ENCODE data around the gene VOPP1. TPM values are rescaled to one million over a fixed set of nuclear protein-coding genes. Genes with fewer than 3 reads are reported as not detected.
"Not testable (repeated sequence)": the region's sequence is repeated elsewhere in the genome, so short reads cannot be mapped to it uniquely, and the experiment has no call there.

Gene VOPP1, protein sequence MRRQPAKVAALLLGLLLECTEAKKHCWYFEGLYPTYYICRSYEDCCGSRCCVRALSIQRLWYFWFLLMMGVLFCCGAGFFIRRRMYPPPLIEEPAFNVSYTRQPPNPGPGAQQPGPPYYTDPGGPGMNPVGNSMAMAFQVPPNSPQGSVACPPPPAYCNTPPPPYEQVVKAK
- 10 to 100 TPM; 21.6 to 31.9 (median 30.5) TPM for total RNA-seq
- 10 to 100 TPM; 16.3 to 45.7 (median 19.5) TPM for polyA plus RNA-seq
- long read RNA-seq, donor 1, transcript VOPP1-201 (5 exons, 2,962 nt) = major isoform, 27 of 41 reads
- long read RNA-seq, donor 1, partial matches to known transcripts = 2 of 41 reads
- long read RNA-seq, donor 1, other reads (novel, unspliced or antisense) = 12 of 41 reads
- long read RNA-seq, donor 2, transcript VOPP1-201 (5 exons, 2,962 nt) = major isoform, 48 of 74 reads
- long read RNA-seq, donor 2, partial matches to known transcripts = 5 of 74 reads
- long read RNA-seq, donor 2, other reads (novel, unspliced or antisense) = 20 of 74 reads

DNA sequence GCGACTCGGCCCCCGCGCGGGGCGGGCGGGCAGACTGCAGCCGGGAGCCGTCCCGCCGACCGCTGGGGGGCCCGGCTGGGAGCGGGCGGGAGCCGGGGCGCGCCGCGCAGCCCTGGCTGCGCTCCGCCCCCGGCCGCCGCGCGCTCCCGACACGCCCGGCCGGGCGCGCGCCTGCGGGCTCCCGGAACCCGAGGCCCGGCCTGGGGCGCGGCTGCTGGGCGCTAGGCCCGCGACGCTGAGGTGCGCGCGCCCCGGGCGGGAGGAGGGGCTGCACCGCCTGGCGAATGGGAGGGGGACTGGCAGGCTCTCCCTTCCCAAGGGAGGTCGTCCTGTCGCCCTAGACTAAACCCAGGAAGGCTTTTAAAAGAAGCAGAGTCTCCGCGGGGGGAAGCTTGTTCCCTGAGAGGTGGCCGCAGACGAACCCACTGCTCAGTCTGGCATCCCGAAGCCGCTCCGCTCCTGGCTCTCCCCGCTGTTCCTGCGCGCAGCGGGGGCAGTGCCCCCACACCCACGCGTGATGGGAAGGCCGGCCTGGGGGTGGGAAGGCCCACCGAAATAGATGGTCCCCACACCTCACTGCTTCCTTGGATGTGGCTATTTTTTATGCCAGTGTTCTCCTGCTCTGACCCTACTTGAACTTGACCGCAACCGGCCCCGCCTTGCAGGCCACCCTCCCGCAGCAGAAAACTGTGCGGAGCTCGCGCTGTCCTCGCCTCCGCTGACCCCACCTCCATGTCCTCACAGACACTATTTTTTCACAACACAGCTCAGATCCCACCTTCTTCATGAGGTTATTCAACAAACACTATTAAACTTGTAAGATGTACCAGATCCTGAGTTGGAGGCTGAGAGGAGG, at the start of gene VOPP1:
Gene VOPP1, minus strand, starts transcription at position 125 of the 856 bp plus-strand sequence. CDS start 178 bp downstream, outside the sequence.
- Histone ChIP-seq H3K27me3 (ENCODE audit: insufficient read depth in 3 of 3, low read length in 2 of 3) (no peaks in the 10 kb centered on the region), H3K36me3 (ENCODE audit: insufficient read depth in 1 of 2, low read depth in 1 of 2) (no peaks in the 10 kb centered on the region), H3K4me3 (peak within 1 kb of the TSS; percentile 94), H3K27ac (peak within 1 kb of the TSS; percentile 92), H3K9me3 (no peaks in the 10 kb centered on the region), H3K4me1 (peaks cover 50% of the 10 kb centered on the region)
- DNase-seq (peak; percentile 77 to 83), ATAC-seq (peak; percentile 76 to 84 (median 78))
- intact Hi-C loops (cut with DNase I) = no loop called here
- WGBS, 3 donors = 0 to 2% (median 0%) methylated on average over 37 to 75 of the region's 77 CpGs
- TF ChIP-seq, protein P1, sequence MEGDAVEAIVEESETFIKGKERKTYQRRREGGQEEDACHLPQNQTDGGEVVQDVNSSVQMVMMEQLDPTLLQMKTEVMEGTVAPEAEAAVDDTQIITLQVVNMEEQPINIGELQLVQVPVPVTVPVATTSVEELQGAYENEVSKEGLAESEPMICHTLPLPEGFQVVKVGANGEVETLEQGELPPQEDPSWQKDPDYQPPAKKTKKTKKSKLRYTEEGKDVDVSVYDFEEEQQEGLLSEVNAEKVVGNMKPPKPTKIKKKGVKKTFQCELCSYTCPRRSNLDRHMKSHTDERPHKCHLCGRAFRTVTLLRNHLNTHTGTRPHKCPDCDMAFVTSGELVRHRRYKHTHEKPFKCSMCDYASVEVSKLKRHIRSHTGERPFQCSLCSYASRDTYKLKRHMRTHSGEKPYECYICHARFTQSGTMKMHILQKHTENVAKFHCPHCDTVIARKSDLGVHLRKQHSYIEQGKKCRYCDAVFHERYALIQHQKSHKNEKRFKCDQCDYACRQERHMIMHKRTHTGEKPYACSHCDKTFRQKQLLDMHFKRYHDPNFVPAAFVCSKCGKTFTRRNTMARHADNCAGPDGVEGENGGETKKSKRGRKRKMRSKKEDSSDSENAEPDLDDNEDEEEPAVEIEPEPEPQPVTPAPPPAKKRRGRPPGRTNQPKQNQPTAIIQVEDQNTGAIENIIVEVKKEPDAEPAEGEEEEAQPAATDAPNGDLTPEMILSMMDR (IDR thresholded peaks at IDR 0.05) = no peak

DNA sequence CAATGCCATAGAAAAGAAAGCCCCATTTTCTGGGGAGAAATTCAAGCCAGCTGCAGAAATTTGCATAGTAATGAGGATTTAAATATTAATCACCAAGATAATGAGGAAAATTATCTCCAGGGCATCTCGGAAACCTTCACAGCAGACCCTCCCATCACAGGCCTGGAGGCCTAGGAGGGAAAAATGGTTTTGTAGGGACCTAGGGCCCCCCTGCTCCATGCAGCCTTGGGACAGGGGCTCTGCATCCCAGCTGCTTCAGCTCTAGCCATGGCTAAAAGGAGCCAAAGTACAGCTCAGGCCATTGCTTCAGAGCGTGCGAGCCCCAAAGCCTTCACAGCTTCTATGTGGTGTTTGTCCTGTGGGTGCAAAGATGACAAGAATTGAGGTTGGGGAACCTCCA, 46.6 kb upstream of the VOPP1 start:
- no peak overlapping the region for H3K4me3 ChIP-seq
- TF ChIP-seq, protein P1 (IDR thresholded peaks at IDR 0.05) = no peak
- no peaks in the 10 kb centered on the region for H3K9me3 ChIP-seq
- no peaks in the 10 kb centered on the region for H3K27me3 ChIP-seq (ENCODE audit: insufficient read depth in 3 of 3, low read length in 2 of 3)
- no peaks in the 10 kb centered on the region for H3K4me1 ChIP-seq
- 86 to 93% (median 87%) methylated on average over 3 of the region's 3 CpGs for WGBS, 3 donors
- DNase-seq (no peak), ATAC-seq (no peak)
- H3K27ac ChIP-seq = no peak overlapping the region
- H3K36me3 ChIP-seq (ENCODE audit: insufficient read depth in 1 of 2, low read depth in 1 of 2) = no peaks in the 10 kb centered on the region
- intact Hi-C loops (cut with DNase I) = no loop called here

DNA sequence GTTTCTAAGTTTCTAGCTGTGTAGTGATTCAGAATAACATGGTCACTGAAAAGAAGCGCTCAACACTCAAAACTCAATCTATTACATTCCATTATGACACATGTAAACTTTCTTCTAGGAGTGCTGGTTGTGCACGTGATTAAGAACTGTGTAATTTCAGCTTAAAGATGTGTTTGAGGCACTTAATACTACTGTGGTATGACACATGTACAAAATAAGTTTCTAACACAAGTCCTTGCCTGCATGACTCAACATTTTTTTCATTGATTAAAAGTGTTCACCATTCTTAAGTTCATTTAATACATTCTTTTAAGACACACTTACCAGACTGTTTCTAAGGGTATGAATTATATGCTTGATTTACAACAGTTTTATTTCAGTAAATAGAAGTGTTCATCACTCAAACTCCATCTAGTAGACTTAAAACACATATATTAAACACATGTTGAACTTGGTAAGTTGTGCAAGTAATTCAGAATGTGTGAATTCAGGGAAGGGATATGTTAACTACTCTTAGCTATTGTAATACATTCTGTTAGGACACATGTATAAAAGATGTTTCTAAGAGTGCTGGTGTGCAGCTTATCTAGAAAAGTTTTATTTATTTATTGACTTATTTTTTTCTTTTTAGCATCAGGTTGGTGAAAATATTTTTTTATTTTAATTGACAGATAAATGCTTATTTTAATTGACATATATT, 42.2 kb upstream of the VOPP1 start:
- DNase-seq; H3K27me3 ChIP-seq (ENCODE audit: insufficient read depth in 3 of 3, low read length in 2 of 3); H3K27ac ChIP-seq; H3K36me3 ChIP-seq (ENCODE audit: insufficient read depth in 1 of 2, low read depth in 1 of 2); H3K4me3 ChIP-seq; H3K9me3 ChIP-seq; ATAC-seq; intact Hi-C loops (cut with DNase I); H3K4me1 ChIP-seq: not testable (repeated sequence)
- 65 to 76% (median 70%) methylated on average over 2 of the region's 2 CpGs for WGBS, 3 donors

DNA sequence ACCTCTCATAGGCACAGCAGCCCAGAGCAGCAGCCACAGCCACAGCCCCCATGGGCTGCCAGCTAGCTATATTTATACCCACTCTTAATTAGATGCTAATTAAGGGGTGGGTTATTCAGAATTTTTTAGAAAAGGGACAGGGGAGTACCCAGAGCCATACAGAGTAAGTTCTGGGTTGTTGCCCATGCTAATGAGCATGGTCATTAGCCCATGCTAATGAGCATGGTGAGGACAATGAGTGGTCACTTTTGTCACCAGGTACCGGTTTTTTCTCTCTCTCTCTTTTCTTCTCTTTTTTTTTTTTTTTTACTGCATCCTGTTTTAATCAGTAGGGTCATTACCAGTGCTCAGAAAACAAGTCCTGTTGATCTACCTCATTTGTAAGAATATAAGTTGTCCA, 37.4 kb upstream of the VOPP1 start:
- H3K4me1 ChIP-seq; H3K27me3 ChIP-seq (ENCODE audit: insufficient read depth in 3 of 3, low read length in 2 of 3); intact Hi-C loops (cut with DNase I); H3K9me3 ChIP-seq; H3K4me3 ChIP-seq; H3K27ac ChIP-seq; DNase-seq; ATAC-seq; H3K36me3 ChIP-seq (ENCODE audit: insufficient read depth in 1 of 2, low read depth in 1 of 2): not testable (repeated sequence)
- WGBS, 3 donors = 50 to 81% (median 57%) methylated on average over 1 of the region's 1 CpG

DNA sequence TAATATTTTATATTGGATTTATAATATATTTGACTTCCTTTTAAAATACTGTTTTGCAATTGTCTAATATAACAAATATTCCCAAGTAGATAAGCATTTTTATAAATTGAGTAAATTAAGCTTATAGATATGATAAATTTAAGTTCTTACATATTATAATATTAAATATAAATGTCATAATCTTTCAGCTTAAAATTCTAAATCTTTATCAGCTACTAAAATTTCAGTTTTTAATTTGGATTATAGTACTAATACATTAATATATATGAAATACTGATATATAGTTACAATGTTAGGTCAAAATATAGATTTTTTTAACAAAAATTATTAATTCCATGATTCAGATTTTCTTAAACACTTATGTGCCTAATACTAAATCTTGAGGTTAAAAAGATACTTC, 33.4 kb upstream of the VOPP1 start:
- H3K4me1 ChIP-seq; H3K36me3 ChIP-seq (ENCODE audit: insufficient read depth in 1 of 2, low read depth in 1 of 2); ATAC-seq; H3K27me3 ChIP-seq (ENCODE audit: insufficient read depth in 3 of 3, low read length in 2 of 3); DNase-seq; intact Hi-C loops (cut with DNase I); H3K9me3 ChIP-seq; H3K4me3 ChIP-seq; H3K27ac ChIP-seq: not testable (repeated sequence)

Data from psoas muscle (tissue), 8 donors.